ENCODE results near the gene ASB7. TPM values are rescaled to one million over a fixed set of nuclear protein-coding genes. Genes with fewer than 3 reads are reported as not detected.
"Not testable (repeated sequence)": the region's sequence is repeated elsewhere in the genome, so short reads cannot be mapped to it uniquely, and the experiment has no call there.

ASB7 gene
- total and polyA plus RNA-seq, 2 experiments from 2014 or later = 10.3 to 17.5 TPM

DNA sequence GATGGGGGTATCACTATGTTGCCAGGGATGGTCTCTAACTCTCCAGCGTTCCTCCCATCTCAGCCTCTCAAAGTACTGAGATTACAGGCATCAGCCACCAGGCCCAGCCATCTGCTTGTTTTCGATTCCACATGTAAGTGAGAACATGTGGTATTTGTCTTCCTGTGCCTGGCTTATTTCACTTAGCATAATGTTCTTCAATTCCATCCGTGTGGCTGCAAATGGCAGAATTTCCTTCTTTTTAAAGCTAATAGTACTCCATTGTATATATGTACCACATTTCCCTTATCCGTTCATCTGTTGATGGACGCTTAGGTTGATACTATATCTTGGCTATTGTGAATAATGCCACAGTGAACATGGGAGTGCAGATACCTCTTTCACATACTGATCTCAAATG is 70.6 kb downstream of the ASB7 start:
- H3K27ac ChIP-seq = no peak overlapping the region
- peaks cover 4% of the 10 kb centered on the region for H3K4me1 ChIP-seq (ENCODE audit: insufficient read depth)
- H3K9me2 ChIP-seq (replicated peaks; ENCODE audit: insufficient read depth) = no peaks in the 10 kb centered on the region
- WGBS (ENCODE audit: low lambda C conversion rate, missing lambda C conversion rate) = 63% methylated on average over 5 of the region's 5 CpGs
- no peak overlapping the region for H2AFZ ChIP-seq
- H3K4me3 ChIP-seq = no peak overlapping the region
- no peaks in the 10 kb centered on the region for H3K79me2 ChIP-seq
- no peak for DNase-seq (ENCODE audit: low spot score)
- no peaks in the 10 kb centered on the region for H4K20me1 ChIP-seq (ENCODE audit: insufficient read depth, poor library complexity, severe bottlenecking)
- H3K4me2 ChIP-seq = no peak overlapping the region
- TF ChIP-seq EZH2 (IDR thresholded peaks at IDR 0.05; ENCODE audit: borderline replicate concordance) (no peak), EZH2phosphoT487 (IDR thresholded peaks at IDR 0.05; ENCODE audit: low read depth, severe bottlenecking, unreplicated experiment) (no peak), CTCF (IDR thresholded peaks at IDR 0.05; ENCODE audit: poor library complexity) (no peak)
- H3K9me3 ChIP-seq (ENCODE audit: low read depth) = no peaks in the 10 kb centered on the region
- H3K36me3 ChIP-seq (replicated peaks; ENCODE audit: insufficient read depth, low read depth) = no peaks in the 10 kb centered on the region
- no peaks in the 10 kb centered on the region for H3K27me3 ChIP-seq

DNA sequence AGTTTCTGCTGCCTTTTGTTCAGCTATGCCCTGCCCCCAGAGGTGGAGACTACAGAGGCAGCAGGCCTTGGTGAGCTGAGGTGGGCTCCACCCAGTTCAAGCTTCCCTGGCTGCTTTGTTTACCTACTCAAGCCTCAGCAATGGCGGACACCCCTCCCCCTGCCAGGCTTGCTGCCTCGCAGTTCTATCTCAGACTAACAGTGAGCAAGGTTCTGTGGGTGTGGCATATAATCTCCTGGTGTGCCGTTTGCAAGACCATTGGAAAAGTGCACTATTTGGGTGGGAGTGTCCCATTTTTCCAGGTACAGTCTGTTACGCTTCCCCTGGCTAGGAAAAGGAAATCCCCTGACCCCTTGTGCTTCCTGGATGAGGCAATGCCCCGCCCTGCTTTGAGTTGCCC is 76.8 kb downstream of the ASB7 start:
- not testable (repeated sequence) for H3K4me3 ChIP-seq; H3K9me2 ChIP-seq (replicated peaks; ENCODE audit: insufficient read depth); H3K9me3 ChIP-seq (ENCODE audit: low read depth); DNase-seq (ENCODE audit: low spot score); H3K27ac ChIP-seq; H3K79me2 ChIP-seq; H3K27me3 ChIP-seq; H2AFZ ChIP-seq; H3K4me2 ChIP-seq; H3K4me1 ChIP-seq (ENCODE audit: insufficient read depth); H4K20me1 ChIP-seq (ENCODE audit: insufficient read depth, poor library complexity, severe bottlenecking); H3K36me3 ChIP-seq (replicated peaks; ENCODE audit: insufficient read depth, low read depth)
- WGBS (ENCODE audit: low lambda C conversion rate, missing lambda C conversion rate) = 88% methylated on average over 5 of the region's 5 CpGs

GRCh38 chr15:100680726-100681125 is 78.3 kb downstream of the ASB7 start:
- Histone ChIP-seq H3K27me3 (no peaks in the 10 kb centered on the region), H4K20me1 (ENCODE audit: insufficient read depth, poor library complexity, severe bottlenecking) (no peaks in the 10 kb centered on the region), H3K4me2 (no peak overlapping the region), H2AFZ (no peak overlapping the region), H3K79me2 (no peaks in the 10 kb centered on the region), H3K9me2 (replicated peaks; ENCODE audit: insufficient read depth) (no peaks in the 10 kb centered on the region), H3K4me1 (ENCODE audit: insufficient read depth) (no peaks in the 10 kb centered on the region), H3K9me3 (ENCODE audit: low read depth) (no peaks in the 10 kb centered on the region), H3K36me3 (replicated peaks; ENCODE audit: insufficient read depth, low read depth) (no peaks in the 10 kb centered on the region), H3K4me3 (no peak overlapping the region), H3K27ac (no peak overlapping the region)
- DNase-seq (ENCODE audit: low spot score) = no peak
- WGBS (ENCODE audit: low lambda C conversion rate, missing lambda C conversion rate) = 75% methylated on average over 6 of the region's 6 CpGs
- TF ChIP-seq CTCF (IDR thresholded peaks at IDR 0.05; ENCODE audit: poor library complexity) = no peak
- no peak for TF ChIP-seq EZH2phosphoT487 (IDR thresholded peaks at IDR 0.05; ENCODE audit: low read depth, severe bottlenecking, unreplicated experiment)
- no peak for TF ChIP-seq EZH2 (IDR thresholded peaks at IDR 0.05; ENCODE audit: borderline replicate concordance)

GRCh38 chr15:100681335-100681746 is 79.0 kb downstream of the ASB7 start:
- Histone ChIP-seq H3K9me3 (ENCODE audit: low read depth) (no peaks in the 10 kb centered on the region), H3K27me3 (no peaks in the 10 kb centered on the region), H2AFZ (no peak overlapping the region), H3K9me2 (replicated peaks; ENCODE audit: insufficient read depth) (no peaks in the 10 kb centered on the region), H4K20me1 (ENCODE audit: insufficient read depth, poor library complexity, severe bottlenecking) (no peaks in the 10 kb centered on the region), H3K27ac (no peak overlapping the region), H3K79me2 (no peaks in the 10 kb centered on the region), H3K4me3 (no peak overlapping the region), H3K36me3 (replicated peaks; ENCODE audit: insufficient read depth, low read depth) (no peaks in the 10 kb centered on the region), H3K4me1 (ENCODE audit: insufficient read depth) (no peaks in the 10 kb centered on the region), H3K4me2 (no peak overlapping the region)
- no peak for DNase-seq (ENCODE audit: low spot score)
- WGBS (ENCODE audit: low lambda C conversion rate, missing lambda C conversion rate) = 79% methylated on average over 3 of the region's 3 CpGs
- TF ChIP-seq EZH2phosphoT487 (IDR thresholded peaks at IDR 0.05; ENCODE audit: low read depth, severe bottlenecking, unreplicated experiment) (no peak), CTCF (IDR thresholded peaks at IDR 0.05; ENCODE audit: poor library complexity) (no peak), EZH2 (IDR thresholded peaks at IDR 0.05; ENCODE audit: borderline replicate concordance) (no peak)

All from hepatocyte (in vitro differentiated cells).